SK-N-SH (cell line): ENCODE results near the gene FAM81A. TPM values are rescaled to one million over a fixed set of nuclear protein-coding genes. Genes with fewer than 3 reads are reported as not detected.

Experiments used
- CTCF ChIA-PET: fragments of 300-600, 350-600 bp; formaldehyde crosslinking; extraction: SDS; loops from one replicate; lab custom pipeline; 2021; lab: Yijun Ruan, JAX
- POLR2A ChIA-PET: fragments of 350-600 bp; sonication (Branson Sonifier 250); formaldehyde crosslinking; extraction: SDS; loops from one replicate; lab custom pipeline; 2020; ENCODE audit warnings: antibody characterized with exemption, inconsistent platforms; lab: Yijun Ruan, JAX
- DNase-seq: peaks from one replicate; pipeline ENCODE4 v3.0.0; 2012
- H2AFZ ChIP-seq: fragments of 200-600 bp; sonication (generic); 2 replicates; pipeline ENCODE4 v1.8.1; 2016; ENCODE audit warnings: antibody characterized with exemption, mild to moderate bottlenecking, low read depth
- H3F3A ChIP-seq: fragments of 200-600 bp; sonication (generic); replicated peaks from 2 replicates; pipeline ENCODE3; 2016; ENCODE audit warnings: antibody characterized with exemption, mild to moderate bottlenecking; ENCODE audit not compliant: insufficient read depth
- H3K27ac ChIP-seq, 2 experiments: fragments of 200-500 bp in 1 of 2; fragments of 200-600 bp in 1 of 2; sonication (Bioruptor generic) in 1 of 2; sonication (generic), shearing (Covaris generic) in 1 of 2; 2 replicates each; pipeline versions ENCODE4 v1.5.1 to v1.6.1; 2014 to 2016; ENCODE audit warnings: low read depth in 2 of 2, inconsistent platforms in 1 of 2, low read length in 1 of 2, mild to moderate bottlenecking in 1 of 2, mixed read lengths in 1 of 2
- H3K27me3 ChIP-seq: fragments of 200-600 bp; sonication (generic), shearing (Covaris generic); 2 replicates; pipeline ENCODE4 v1.6.1; 2016; ENCODE audit warnings: mixed run types; ENCODE audit not compliant: insufficient read depth
- H3K36me3 ChIP-seq, 2 experiments: fragments of 200-500 bp in 1 of 2; fragments of 200-600 bp in 1 of 2; sonication (Bioruptor generic) in 1 of 2; sonication (generic) in 1 of 2; replicated peaks in 1 of 2; 2 replicates each; pipeline versions ENCODE3 to v1.5.1; 2014 to 2016; ENCODE audit warnings: low read length in 1 of 2, mild to moderate bottlenecking in 1 of 2; ENCODE audit not compliant: insufficient read depth in 2 of 2, control insufficient read depth in 1 of 2
- H3K4me1 ChIP-seq, 2 experiments: fragments of 200-500 bp in 1 of 2; fragments of 200-600 bp in 1 of 2; sonication (Bioruptor generic) in 1 of 2; sonication (generic), shearing (Covaris generic) in 1 of 2; 2 replicates each; pipeline versions ENCODE4 v1.5.1 to v1.6.1; 2014 to 2016; ENCODE audit warnings: low read depth in 1 of 2, low read length in 1 of 2, mixed run types in 1 of 2; ENCODE audit not compliant: insufficient read depth in 2 of 2, control insufficient read depth in 1 of 2
- H3K4me2 ChIP-seq: fragments of 200-600 bp; sonication (generic), shearing (Covaris generic); 2 replicates; pipeline ENCODE4 v1.6.1; 2017; ENCODE audit warnings: mixed run types
- H3K4me3 ChIP-seq, 2 experiments: fragments of 200-500 bp in 1 of 2; fragments of 200-600 bp in 1 of 2; sonication (Bioruptor generic) in 1 of 2; sonication (generic), shearing (Covaris generic) in 1 of 2; 2 replicates each; pipeline versions ENCODE4 v1.5.1 to v1.8.1; 2014 to 2016; ENCODE audit warnings: low read depth in 2 of 2, inconsistent platforms in 1 of 2, low read length in 1 of 2, mild to moderate bottlenecking in 1 of 2, mixed read lengths in 1 of 2, moderate library complexity in 1 of 2
- H3K79me2 ChIP-seq: fragments of 200-600 bp; sonication (generic); 2 replicates; pipeline ENCODE4 v1.8.1; 2017; ENCODE audit warnings: mild to moderate bottlenecking; ENCODE audit not compliant: insufficient read depth
- H3K9ac ChIP-seq: fragments of 200-600 bp; sonication (generic); 2 replicates; pipeline ENCODE4 v1.6.1; 2017; ENCODE audit warnings: mixed run types
- H3K9me2 ChIP-seq: fragments of 200-600 bp; sonication (generic); 2 replicates; pipeline ENCODE4 v1.6.1; 2017; ENCODE audit warnings: mixed run types
- H3K9me3 ChIP-seq: fragments of 200-600 bp; sonication (generic); 2 replicates; pipeline ENCODE4 v1.6.1; 2017; ENCODE audit warnings: mixed run types, mild to moderate bottlenecking, moderate library complexity
- H4K20me1 ChIP-seq: fragments of 200-600 bp; sonication (generic); 2 replicates; pipeline ENCODE4 v1.6.1; 2017; ENCODE audit warnings: mild to moderate bottlenecking, mixed run types; ENCODE audit not compliant: insufficient read depth
- CHD2 ChIP-seq: fragments of 150-350 bp; IDR thresholded peaks from 2 replicates; pipeline ENCODE4 v1.6.1; 2018; ENCODE audit warnings: low read length; ENCODE audit not compliant: partially characterized antibody
- ELF1 ChIP-seq: IDR thresholded peaks from 2 replicates; pipeline ENCODE4 v1.4.0; 2012
- FOSL2 ChIP-seq: IDR thresholded peaks from 2 replicates; pipeline ENCODE4 v1.4.0; 2012; ENCODE audit warnings: low read depth, mild to moderate bottlenecking, moderate library complexity, borderline replicate concordance
- FOXJ3 ChIP-seq: sonication (generic); formaldehyde crosslinking; IDR thresholded peaks from 2 replicates; pipeline ENCODE4 v1.5.1; 2020; ENCODE audit warnings: mild to moderate bottlenecking, missing genetic modification reagents
- FOXM1 ChIP-seq: IDR thresholded peaks from 2 replicates; pipeline ENCODE4 v1.4.0; 2012; ENCODE audit warnings: low read depth, mild to moderate bottlenecking
- MXI1 ChIP-seq: IDR thresholded peaks from 2 replicates; pipeline ENCODE4 v1.6.1; 2012; ENCODE audit warnings: mild to moderate bottlenecking, low read depth, low read length, improper control_type of control experiment
- NFIC ChIP-seq: IDR thresholded peaks from 2 replicates; pipeline ENCODE4 v1.4.0; 2012; ENCODE audit warnings: borderline replicate concordance
- POLR2AphosphoS5 ChIP-seq: IDR thresholded peaks from 2 replicates; pipeline ENCODE4 v1.6.1; 2012; ENCODE audit warnings: low read depth, low read length
- RCOR1 ChIP-seq: fragments of 150-350 bp; IDR thresholded peaks from 2 replicates; pipeline ENCODE4 v1.6.1; 2017; ENCODE audit warnings: antibody characterized with exemption, low read length
- RFX5 ChIP-seq: IDR thresholded peaks from 2 replicates; pipeline ENCODE4 v1.6.1; 2012; ENCODE audit warnings: mild to moderate bottlenecking, improper control_type of control experiment, low read length
- SIN3A ChIP-seq: IDR thresholded peaks from 2 replicates; pipeline ENCODE4 v1.6.1; 2012; ENCODE audit warnings: low read depth, mild to moderate bottlenecking, low read length, moderate library complexity, borderline replicate concordance
- SMC3 ChIP-seq: IDR thresholded peaks from 2 replicates; pipeline ENCODE4 v1.6.1; 2012; ENCODE audit warnings: low read depth, low read length, improper control_type of control experiment
- TAF1 ChIP-seq: IDR thresholded peaks from 2 replicates; pipeline ENCODE4 v1.6.1; 2012; ENCODE audit warnings: low read depth, mild to moderate bottlenecking, low read length, moderate library complexity, borderline replicate concordance
- USF1 ChIP-seq: IDR thresholded peaks from 2 replicates; pipeline ENCODE4 v1.4.0; 2012; ENCODE audit warnings: low read depth, borderline replicate concordance
- ZBTB33 ChIP-seq: IDR thresholded peaks from 2 replicates; pipeline ENCODE4 v1.4.0; 2012; ENCODE audit warnings: low read depth, borderline replicate concordance
- WGBS: methylation state at CpG from one replicate; pipeline ENCODE4 v1.1.6; 2017; ENCODE audit warnings: low lambda C conversion rate; 5-methylcytosine and 5-hydroxymethylcytosine counted together
- polyA plus RNA-seq, 3 experiments: library from polyadenylated mRNA; depleted of rRNA; stranded (reverse); fragments of >200 nt; gene quantifications; 2 replicates each; pipeline ENCODE4 v1.2.3, GENCODE V29; 2012
- TF ChIP-seq, protein P1 (sequence below): fragments of 150-350 bp; IDR thresholded peaks from 2 replicates; pipeline ENCODE4 v1.6.1; 2016; ENCODE audit warnings: mild to moderate bottlenecking, low read depth, low read length
- TF ChIP-seq, protein P2 (sequence below): fragments of 200-600 bp; sonication (generic); IDR thresholded peaks from 2 replicates; pipeline ENCODE4 v1.6.1; 2017; ENCODE audit warnings: antibody characterized with exemption, mild to moderate bottlenecking, moderate library complexity
- TF ChIP-seq, protein P3 (sequence below): fragments of 150-350 bp; IDR thresholded peaks from 2 replicates; pipeline ENCODE4 v1.6.1; 2017; ENCODE audit warnings: antibody characterized with exemption, low read length, low read depth, borderline replicate concordance

FAM81A gene
- polyA plus RNA-seq, 1 of the 3 experiments (the other 2 are of a cell fraction), result 1.1 TPM

DNA sequence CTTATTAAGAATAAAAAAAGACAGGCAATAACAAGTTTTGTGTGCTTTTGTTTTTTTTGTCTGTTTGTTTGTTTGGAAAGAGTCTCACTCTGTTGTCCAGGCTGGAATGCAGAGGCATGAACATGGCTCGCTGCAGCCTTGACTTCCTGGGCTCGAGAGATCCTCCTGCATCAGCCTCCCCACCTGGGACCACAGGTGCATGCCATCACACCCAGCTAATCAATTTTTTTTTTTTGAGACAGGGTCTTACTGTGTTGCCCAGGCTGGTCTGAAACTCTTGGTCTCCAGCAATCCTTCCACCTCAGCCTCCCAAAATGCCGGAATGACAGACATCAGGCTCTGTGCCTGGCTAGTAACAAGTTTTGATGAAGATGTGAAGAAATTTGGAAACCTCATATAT is 100.5 kb downstream of the FAM81A start:
- ChIA-PET CTCF (interaction anchor here (1.6 kb wide), 1 partner anchor 10 kb away, joined by 9 read pairs; no protein-coding TSS in a partner anchor), POLR2A (no interaction called here)
- TF ChIP-seq CHD2 (no peak), POLR2AphosphoS5 (no peak), MXI1 (no peak), SIN3A (no peak), USF1 (no peak), FOXJ3 (CRISPR knock-in tag) (no peak)
- TF ChIP-seq, protein P1, sequence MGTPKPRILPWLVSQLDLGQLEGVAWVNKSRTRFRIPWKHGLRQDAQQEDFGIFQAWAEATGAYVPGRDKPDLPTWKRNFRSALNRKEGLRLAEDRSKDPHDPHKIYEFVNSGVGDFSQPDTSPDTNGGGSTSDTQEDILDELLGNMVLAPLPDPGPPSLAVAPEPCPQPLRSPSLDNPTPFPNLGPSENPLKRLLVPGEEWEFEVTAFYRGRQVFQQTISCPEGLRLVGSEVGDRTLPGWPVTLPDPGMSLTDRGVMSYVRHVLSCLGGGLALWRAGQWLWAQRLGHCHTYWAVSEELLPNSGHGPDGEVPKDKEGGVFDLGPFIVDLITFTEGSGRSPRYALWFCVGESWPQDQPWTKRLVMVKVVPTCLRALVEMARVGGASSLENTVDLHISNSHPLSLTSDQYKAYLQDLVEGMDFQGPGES, result no peak
- WGBS, result 64% methylated on average over 3 of the region's 3 CpGs
- H3K79me2 ChIP-seq, result no peaks in the 10 kb centered on the region
- H3F3A ChIP-seq, result no peaks in the 10 kb centered on the region
- H3K9me2 ChIP-seq, result no peaks in the 10 kb centered on the region
- H2AFZ ChIP-seq, result no peak overlapping the region
- H3K4me2 ChIP-seq, result no peak overlapping the region
- no peak for DNase-seq
- no peaks in the 10 kb centered on the region; the same call in 1 of the 2 replicates for H3K27me3 ChIP-seq
- no peak overlapping the region for H3K9ac ChIP-seq
- H3K27ac ChIP-seq, result no peak overlapping the region
- H4K20me1 ChIP-seq, result no peaks in the 10 kb centered on the region
- no peaks in the 10 kb centered on the region for H3K9me3 ChIP-seq
- H3K36me3 ChIP-seq, result no peaks in the 10 kb centered on the region
- no peak overlapping the region for H3K4me3 ChIP-seq
- no peaks in the 10 kb centered on the region; a peak in 1 of 4 replicates for H3K4me1 ChIP-seq

- WGBS, result 52% methylated on average over 2 of the region's 3 CpGs
- no peak for DNase-seq
- Histone ChIP-seq H2AFZ (no peak overlapping the region), H3K9me3 (no peaks in the 10 kb centered on the region), H3K27ac (no peak overlapping the region), H3K4me1 (no peaks in the 10 kb centered on the region; a peak in 1 of 4 replicates), H3K4me3 (no peak overlapping the region), H3F3A (no peaks in the 10 kb centered on the region), H4K20me1 (no peaks in the 10 kb centered on the region), H3K36me3 (no peaks in the 10 kb centered on the region), H3K9me2 (no peaks in the 10 kb centered on the region), H3K9ac (no peak overlapping the region), H3K27me3 (no peaks in the 10 kb centered on the region; the same call in 1 of the 2 replicates), H3K79me2 (no peaks in the 10 kb centered on the region), H3K4me2 (no peak overlapping the region)
- POLR2A ChIA-PET, result no interaction called here
- CTCF ChIA-PET, result no interaction called here
- TF ChIP-seq, protein P2, sequence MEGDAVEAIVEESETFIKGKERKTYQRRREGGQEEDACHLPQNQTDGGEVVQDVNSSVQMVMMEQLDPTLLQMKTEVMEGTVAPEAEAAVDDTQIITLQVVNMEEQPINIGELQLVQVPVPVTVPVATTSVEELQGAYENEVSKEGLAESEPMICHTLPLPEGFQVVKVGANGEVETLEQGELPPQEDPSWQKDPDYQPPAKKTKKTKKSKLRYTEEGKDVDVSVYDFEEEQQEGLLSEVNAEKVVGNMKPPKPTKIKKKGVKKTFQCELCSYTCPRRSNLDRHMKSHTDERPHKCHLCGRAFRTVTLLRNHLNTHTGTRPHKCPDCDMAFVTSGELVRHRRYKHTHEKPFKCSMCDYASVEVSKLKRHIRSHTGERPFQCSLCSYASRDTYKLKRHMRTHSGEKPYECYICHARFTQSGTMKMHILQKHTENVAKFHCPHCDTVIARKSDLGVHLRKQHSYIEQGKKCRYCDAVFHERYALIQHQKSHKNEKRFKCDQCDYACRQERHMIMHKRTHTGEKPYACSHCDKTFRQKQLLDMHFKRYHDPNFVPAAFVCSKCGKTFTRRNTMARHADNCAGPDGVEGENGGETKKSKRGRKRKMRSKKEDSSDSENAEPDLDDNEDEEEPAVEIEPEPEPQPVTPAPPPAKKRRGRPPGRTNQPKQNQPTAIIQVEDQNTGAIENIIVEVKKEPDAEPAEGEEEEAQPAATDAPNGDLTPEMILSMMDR, result no peak
- TF ChIP-seq, protein P3, sequence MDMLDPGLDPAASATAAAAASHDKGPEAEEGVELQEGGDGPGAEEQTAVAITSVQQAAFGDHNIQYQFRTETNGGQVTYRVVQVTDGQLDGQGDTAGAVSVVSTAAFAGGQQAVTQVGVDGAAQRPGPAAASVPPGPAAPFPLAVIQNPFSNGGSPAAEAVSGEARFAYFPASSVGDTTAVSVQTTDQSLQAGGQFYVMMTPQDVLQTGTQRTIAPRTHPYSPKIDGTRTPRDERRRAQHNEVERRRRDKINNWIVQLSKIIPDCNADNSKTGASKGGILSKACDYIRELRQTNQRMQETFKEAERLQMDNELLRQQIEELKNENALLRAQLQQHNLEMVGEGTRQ, result no peak
- TF ChIP-seq ZBTB33, result no peak
- no peak for TF ChIP-seq TAF1
- no peak for TF ChIP-seq NFIC
- no peak for TF ChIP-seq RFX5
- TF ChIP-seq FOSL2, result no peak
- TF ChIP-seq ELF1, result no peak
- no peak for TF ChIP-seq SMC3
- TF ChIP-seq RCOR1, result no peak
- no peak for TF ChIP-seq FOXM1
- TF ChIP-seq, protein P1, result no peak
Measured at GRCh38 chr15:59539799-59540198, 101.8 kb downstream of the FAM81A start.
